ENCODE results near the gene NELL1.

DNA sequence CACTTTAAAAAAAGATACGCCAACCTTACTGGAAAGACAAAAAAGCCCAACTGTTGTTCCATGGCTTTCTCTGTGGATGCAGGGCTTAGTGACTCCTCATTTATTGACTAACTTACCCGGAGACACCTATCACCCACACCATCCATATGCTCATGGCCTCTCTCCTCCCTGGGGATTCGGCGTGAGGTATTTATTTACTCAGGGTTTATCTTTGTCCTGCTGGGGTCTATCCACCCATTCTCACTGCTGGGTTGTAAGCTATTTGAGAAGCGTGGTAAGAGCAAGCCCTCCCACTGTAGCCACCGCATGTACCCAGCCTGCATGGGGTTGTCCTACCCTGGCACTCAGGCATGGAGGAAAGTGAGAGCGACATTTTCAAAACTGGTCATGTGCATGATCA lies 93.6 kb downstream of the NELL1 start:
- TF ChIP-seq, protein P1, sequence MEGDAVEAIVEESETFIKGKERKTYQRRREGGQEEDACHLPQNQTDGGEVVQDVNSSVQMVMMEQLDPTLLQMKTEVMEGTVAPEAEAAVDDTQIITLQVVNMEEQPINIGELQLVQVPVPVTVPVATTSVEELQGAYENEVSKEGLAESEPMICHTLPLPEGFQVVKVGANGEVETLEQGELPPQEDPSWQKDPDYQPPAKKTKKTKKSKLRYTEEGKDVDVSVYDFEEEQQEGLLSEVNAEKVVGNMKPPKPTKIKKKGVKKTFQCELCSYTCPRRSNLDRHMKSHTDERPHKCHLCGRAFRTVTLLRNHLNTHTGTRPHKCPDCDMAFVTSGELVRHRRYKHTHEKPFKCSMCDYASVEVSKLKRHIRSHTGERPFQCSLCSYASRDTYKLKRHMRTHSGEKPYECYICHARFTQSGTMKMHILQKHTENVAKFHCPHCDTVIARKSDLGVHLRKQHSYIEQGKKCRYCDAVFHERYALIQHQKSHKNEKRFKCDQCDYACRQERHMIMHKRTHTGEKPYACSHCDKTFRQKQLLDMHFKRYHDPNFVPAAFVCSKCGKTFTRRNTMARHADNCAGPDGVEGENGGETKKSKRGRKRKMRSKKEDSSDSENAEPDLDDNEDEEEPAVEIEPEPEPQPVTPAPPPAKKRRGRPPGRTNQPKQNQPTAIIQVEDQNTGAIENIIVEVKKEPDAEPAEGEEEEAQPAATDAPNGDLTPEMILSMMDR (conservative IDR thresholded peaks at IDR 0.05; ENCODE audit: low read depth, low read length), result no peak
- TF ChIP-seq EZH2 (IDR thresholded peaks at IDR 0.05; ENCODE audit: low read length, unreplicated experiment), result no peak
